Stomach (tissue), 9 donors: ENCODE measurements around the gene ARHGEF37. TPM values are rescaled to one million over a fixed set of nuclear protein-coding genes. Genes with fewer than 3 reads are reported as not detected.

Experiments
- DNase-seq, 2 donors: peaks; one replicate each; pipeline versions ENCODE4 v3.0.0 to v3.0.0-alpha.2; 2013 to 2019
- H3K27ac ChIP-seq, 5 donors: fragments of 200-600 bp in 4 of 5; sonication (generic) in 4 of 5; one replicate each; pipeline ENCODE4 v1.5.1; 2013 to 2019; ENCODE audit warnings: mild to moderate bottlenecking in 1 of 5, moderate library complexity in 1 of 5
- H3K27me3 ChIP-seq, 3 donors: fragments of 200-600 bp; sonication (generic); one replicate each; pipeline ENCODE4 v1.5.1; 2017 to 2019; ENCODE audit warnings: mixed run types in 1 of 3
- H3K36me3 ChIP-seq, 4 donors: fragments of 200-600 bp; sonication (generic); 1 replicate in 3 of 4; 2 replicates in 1 of 4; pipeline ENCODE4 v1.5.1; 2016 to 2019
- H3K4me1 ChIP-seq, 4 donors: fragments of 200-600 bp; sonication (generic); one replicate each; pipeline ENCODE4 v1.5.1; 2016 to 2019
- H3K4me3 ChIP-seq, 4 donors: fragments of 200-600 bp; sonication (generic) in 3 of 4; one replicate each; pipeline ENCODE4 v1.5.1; 2016 to 2019; ENCODE audit warnings: mild to moderate bottlenecking in 1 of 4
- H3K9me3 ChIP-seq, 4 donors: fragments of 200-600 bp; sonication (generic); one replicate each; pipeline ENCODE4 v1.5.1; 2016 to 2019
- CTCF ChIP-seq, 7 experiments: fragments of 450-650 bp in 4 of 7; fragments of 200-600 bp in 3 of 7; sonication (generic) in 3 of 7; IDR thresholded peaks; one replicate each; pipeline ENCODE4 v1.5.1; 2016 to 2019; ENCODE audit warnings: antibody characterized with exemption in 7 of 7, control low read depth in 2 of 7, mild to moderate bottlenecking in 1 of 7
- EP300 ChIP-seq: sonication (generic); formaldehyde crosslinking; IDR thresholded peaks from one replicate; pipeline ENCODE4 v1.6.1; 2017; ENCODE audit warnings: antibody characterized with exemption
- POLR2A ChIP-seq, 4 donors: fragments of 450-650 bp; IDR thresholded peaks; one replicate each; pipeline ENCODE4 v1.6.1; 2016; ENCODE audit warnings: antibody characterized with exemption in 4 of 4, control low read depth in 2 of 4, mild to moderate bottlenecking in 1 of 4, moderate library complexity in 1 of 4
- POLR2AphosphoS5 ChIP-seq, 3 donors: sonication (generic); formaldehyde crosslinking; IDR thresholded peaks; one replicate each; pipeline ENCODE4 v1.6.1; 2016; ENCODE audit warnings: antibody characterized with exemption in 3 of 3
- WGBS, 5 donors: extraction: QIAGEN DNeasy Blood & Tissue Kit in 3 of 5; methylation state at CpG; one replicate each; pipeline versions ENCODE4 v1.1.5 to v1.1.7; 2013 to 2018; 5-methylcytosine and 5-hydroxymethylcytosine counted together
- intact Hi-C: fragments of 100-400 bp; cut with DNase I; formaldehyde crosslinking; loops from one replicate; pipeline ENCODE4 v1.15.1; 2023; ENCODE audit warnings: low total_unique reads
- polyA plus RNA-seq, 3 donors: library from polyadenylated mRNA; stranded (reverse); fragments of 200-250 nt; gene quantifications; one replicate each; pipeline ENCODE4 v1.2.3, GENCODE V29; 2013
- total RNA-seq, 5 donors: library from RNA; depleted of rRNA; stranded (reverse); fragments of >200 nt; gene quantifications; one replicate each; pipeline versions ENCODE4 v1.1.0 to v1.2.3, GENCODE V29; 2014 to 2016
- donor health status: healthy with polysubstance abuse.
- donor health status: Bipolar disorder and iron deficiency.
- donor health status: healthy.

The ARHGEF37 gene
- total and polyA plus RNA-seq, 8 donors, result 8.0 to 64.2 (median 21.9) TPM

DNA sequence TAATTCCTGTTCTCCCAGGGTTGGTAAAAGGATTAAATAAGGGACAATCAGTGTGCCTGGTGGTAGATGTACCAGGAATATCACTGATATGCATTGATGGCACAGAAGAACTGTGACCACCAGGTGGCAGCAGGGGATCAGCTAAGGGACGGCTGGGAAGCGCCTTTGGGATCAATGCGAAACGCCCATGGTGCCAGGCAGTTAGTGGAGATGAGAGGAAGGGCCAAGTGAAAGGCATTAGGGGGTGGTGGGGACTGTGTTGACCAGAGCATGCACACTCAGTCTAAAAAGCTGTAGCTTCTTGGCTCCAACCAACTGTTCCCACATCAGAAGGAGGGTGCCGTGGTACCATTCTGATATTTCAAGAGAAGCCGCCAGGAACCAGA is 55.6 kb downstream of the ARHGEF37 start:
- Histone ChIP-seq H3K27me3 (no peaks in the 10 kb centered on the region), H3K36me3 (peaks cover 0 to 15% (median 4%) of the 10 kb centered on the region in 4 donors), H3K9me3 (no peaks in the 10 kb centered on the region), H3K4me1 (peaks cover 26 to 48% (median 33%) of the 10 kb centered on the region in 4 donors), H3K4me3 (no peak overlapping the region), H3K27ac (no peak overlapping the region)
- WGBS, 5 donors, result 31 to 34% (median 34%) methylated on average over 6 of the region's 6 CpGs
- TF ChIP-seq POLR2AphosphoS5 (IDR thresholded peaks at IDR 0.05), result peak in 1 of 3 donors; percentile 74
- no peak for TF ChIP-seq EP300
- peak in 5 of 7 experiments; percentile 56 to 93 (median 81) for TF ChIP-seq CTCF (IDR thresholded peaks at IDR 0.05)
- no peak for TF ChIP-seq POLR2A (IDR thresholded peaks at IDR 0.05)
- DNase-seq, result peak in 1 of 2 donors; percentile 87
- intact Hi-C loops, result loop anchor here (5.0 to 10.0 kb wide), 2 partner anchors 190 to 358 kb away; no protein-coding TSS in a partner anchor

GRCh38 chr5:149638136-149638535 is 56.8 kb downstream of the ARHGEF37 start:
- TF ChIP-seq POLR2AphosphoS5 (IDR thresholded peaks at IDR 0.05) (no peak), EP300 (no peak), CTCF (IDR thresholded peaks at IDR 0.05) (no peak), POLR2A (IDR thresholded peaks at IDR 0.05) (no peak)
- H3K4me3 ChIP-seq, result no peak overlapping the region
- H3K9me3 ChIP-seq, result no peaks in the 10 kb centered on the region
- DNase-seq, result no peak
- intact Hi-C loops, result loop anchor here (5.0 to 10.0 kb wide), 2 partner anchors 189 to 357 kb away; no protein-coding TSS in a partner anchor
- H3K27ac ChIP-seq, result no peak overlapping the region
- peaks cover 17 to 35% (median 23%) of the 10 kb centered on the region in 4 donors for H3K4me1 ChIP-seq
- WGBS, 5 donors, result 86 to 100% (median 91%) methylated on average over 2 to 5 of the region's 5 CpGs
- peaks cover 0 to 2% (median 0%) of the 10 kb centered on the region in 4 donors for H3K36me3 ChIP-seq
- no peaks in the 10 kb centered on the region for H3K27me3 ChIP-seq

GRCh38 chr5:149638546-149639241 is 57.4 kb downstream of the ARHGEF37 start:
- Histone ChIP-seq H3K36me3 (no peaks in the 10 kb centered on the region), H3K27me3 (no peaks in the 10 kb centered on the region), H3K4me3 (no peak overlapping the region), H3K4me1 (peaks cover 13 to 30% (median 20%) of the 10 kb centered on the region in 4 donors), H3K27ac (peak overlapping the region in 1 of 5 donors; percentile 82), H3K9me3 (no peaks in the 10 kb centered on the region)
- intact Hi-C loops, result loop anchor here (5.0 to 10.0 kb wide), 2 partner anchors 189 to 356 kb away; no protein-coding TSS in a partner anchor
- TF ChIP-seq EP300, result no peak
- no peak for TF ChIP-seq POLR2A (IDR thresholded peaks at IDR 0.05)
- no peak for TF ChIP-seq CTCF (IDR thresholded peaks at IDR 0.05)
- TF ChIP-seq POLR2AphosphoS5 (IDR thresholded peaks at IDR 0.05), result no peak
- DNase-seq, result no peak
- 83 to 93% (median 83%) methylated on average over 4 to 9 of the region's 9 CpGs for WGBS, 5 donors

DNA sequence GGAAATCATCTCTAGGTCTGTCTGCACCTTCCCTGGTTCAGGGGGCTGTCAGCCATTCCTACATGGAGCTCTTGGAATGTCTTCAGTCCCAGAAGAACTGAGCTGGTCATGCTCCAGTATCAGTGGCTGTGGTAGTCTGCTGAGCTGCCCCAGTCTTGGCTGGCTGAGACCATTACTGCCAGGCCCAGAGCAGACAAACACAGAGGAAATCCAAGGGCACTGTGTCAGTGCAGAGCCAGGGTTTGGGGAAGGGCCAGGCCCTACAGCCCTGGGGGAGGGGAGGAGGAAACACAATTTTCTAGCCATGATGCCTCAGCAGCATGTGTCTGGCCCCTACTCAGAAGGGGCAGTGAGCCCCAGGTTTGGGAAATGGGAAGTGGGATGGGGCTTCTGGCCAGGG is 58.4 kb downstream of the ARHGEF37 start:
- Histone ChIP-seq H3K4me1 (peaks cover 7 to 21% (median 19%) of the 10 kb centered on the region in 4 donors), H3K4me3 (no peak overlapping the region), H3K9me3 (no peaks in the 10 kb centered on the region), H3K27me3 (no peaks in the 10 kb centered on the region), H3K36me3 (no peaks in the 10 kb centered on the region), H3K27ac (peak overlapping the region; percentile 33 to 82 (median 69))
- intact Hi-C loops, result loop anchor here (5.0 to 10.0 kb wide), 2 partner anchors 188 to 355 kb away; no protein-coding TSS in a partner anchor
- TF ChIP-seq POLR2AphosphoS5 (IDR thresholded peaks at IDR 0.05) (no peak), EP300 (no peak), POLR2A (IDR thresholded peaks at IDR 0.05) (no peak), CTCF (IDR thresholded peaks at IDR 0.05) (no peak)
- peak in 1 of 2 donors; percentile 37 for DNase-seq
